Upper lobe of left lung (tissue), 6 donors: ENCODE results near the gene CRYGS. TPM values are rescaled to one million over a fixed set of nuclear protein-coding genes. Genes with fewer than 3 reads are reported as not detected.
"Not testable (repeated sequence)": the region's sequence is repeated elsewhere in the genome, so short reads cannot be mapped to it uniquely, and the experiment has no call there.

Source experiments
- ATAC-seq, 2 donors: fragments of 200-7000 bp; cut with Tn5 transposase; one replicate each; pipeline ENCODE4 v1.9.1; 2022; ENCODE audit warnings: mild to moderate bottlenecking in 2 of 2, moderate library complexity in 2 of 2; ENCODE audit not compliant: low FRiP score in 2 of 2
- DNase-seq, 2 donors: peaks; one replicate each; pipeline ENCODE4 v3.0.0-alpha.2; 2019 to 2020
- H3K27ac ChIP-seq, 4 donors: fragments of 200-600 bp; sonication (generic); one replicate each; pipeline ENCODE4 v1.5.1; 2016 to 2019
- H3K27me3 ChIP-seq, 4 donors: fragments of 200-600 bp; sonication (generic); one replicate each; pipeline ENCODE4 v1.5.1; 2017 to 2019
- H3K36me3 ChIP-seq, 4 donors: fragments of 200-600 bp; sonication (generic); one replicate each; pipeline ENCODE4 v1.5.1; 2016 to 2019
- H3K4me1 ChIP-seq, 4 donors: fragments of 200-600 bp; sonication (generic); one replicate each; pipeline ENCODE4 v1.5.1; 2018 to 2019
- H3K4me3 ChIP-seq, 4 donors: fragments of 200-600 bp; sonication (generic); one replicate each; pipeline ENCODE4 v1.5.1; 2017 to 2019; ENCODE audit warnings: mild to moderate bottlenecking in 2 of 4, moderate library complexity in 1 of 4
- H3K9me3 ChIP-seq, 4 donors: fragments of 200-600 bp; sonication (generic); one replicate each; pipeline ENCODE4 v1.5.1; 2018 to 2019
- EP300 ChIP-seq, 4 donors: sonication (generic); formaldehyde crosslinking; IDR thresholded peaks; one replicate each; pipeline ENCODE4 v1.5.1; 2017; ENCODE audit warnings: antibody characterized with exemption in 4 of 4, control low read depth in 2 of 4
- POLR2A ChIP-seq, 4 donors: fragments of 450-650 bp; IDR thresholded peaks; one replicate each; pipeline ENCODE4 v1.5.1; 2016 to 2017; ENCODE audit warnings: antibody characterized with exemption in 4 of 4, mild to moderate bottlenecking in 2 of 4
- POLR2AphosphoS5 ChIP-seq, 2 donors: sonication (generic); formaldehyde crosslinking; IDR thresholded peaks; one replicate each; pipeline ENCODE4 v1.5.1; 2017; ENCODE audit warnings: antibody characterized with exemption in 2 of 2
- WGBS, 2 donors: methylation state at CpG; one replicate each; pipeline ENCODE4 v1.1.5; 2017 to 2018; 5-methylcytosine and 5-hydroxymethylcytosine counted together
- total RNA-seq, 6 donors: library from RNA; depleted of rRNA in 4 of 6; stranded (reverse); fragments of >200 nt in 4 of 6; gene quantifications; one replicate each; pipeline versions ENCODE4 v1.1.0 to v1.2.1, GENCODE V29; 2016 to 2021
- TF ChIP-seq, protein P1 (sequence below), 6 experiments: fragments of 450-650 bp in 4 of 6; fragments of 200-600 bp in 2 of 6; sonication (generic) in 2 of 6; IDR thresholded peaks; one replicate each; pipeline ENCODE4 v1.5.1; 2016 to 2019; ENCODE audit warnings: antibody characterized with exemption in 6 of 6
- donor health status: DM: no; HTN: no; CAD: no; lungs with moderate emphysema.
- donor health status: DM: no; HTN: yes; CAD: no; lungs with severe emphysema.

The CRYGS gene
- total RNA-seq, 6 donors from 2014 or later: 2.7 to 9.4 (median 3.2) TPM

DNA sequence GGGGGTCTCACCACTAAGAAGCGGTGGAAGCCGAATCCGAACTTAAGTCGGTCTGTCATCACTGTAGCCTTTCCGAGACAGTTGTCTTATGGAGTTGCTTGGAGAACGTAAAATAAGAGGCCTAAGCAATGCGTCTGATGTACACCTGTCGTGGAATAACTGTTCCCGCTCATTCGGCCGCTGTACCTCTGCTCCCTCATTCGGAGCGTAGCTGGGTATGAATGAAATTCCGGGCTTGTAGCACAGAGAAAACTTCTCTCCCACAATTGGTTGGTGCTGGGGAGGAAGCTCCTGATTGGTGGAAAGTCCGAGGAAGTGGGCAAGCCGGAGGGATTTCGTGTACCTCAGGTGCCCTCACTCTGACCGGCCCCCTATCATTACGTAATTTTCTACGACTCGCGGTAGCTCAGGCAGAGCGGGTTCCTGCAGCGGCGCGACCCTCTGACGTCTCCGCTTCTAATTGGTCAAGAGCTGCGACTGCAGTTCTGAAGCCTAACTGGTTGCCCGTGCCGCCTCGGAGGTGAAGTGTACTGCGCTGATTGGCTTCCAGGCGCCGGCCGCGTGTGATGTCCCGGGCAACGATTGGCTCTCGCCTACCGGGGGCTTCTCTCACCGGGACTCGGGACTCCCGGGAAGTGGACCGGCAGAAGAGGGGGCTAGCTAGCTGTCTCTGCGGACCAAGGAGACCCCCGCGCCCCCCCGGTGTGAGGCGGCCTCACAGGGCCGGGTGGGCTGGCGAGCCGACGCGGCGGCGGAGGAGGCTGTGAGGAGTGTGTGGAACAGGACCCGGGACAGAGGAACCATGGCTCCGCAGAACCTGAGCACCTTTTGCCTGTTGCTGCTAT is 26.1 kb upstream of the CRYGS start, which contains the start of gene DNAJB11:
Gene DNAJB11, plus strand, starts transcription at position 625 of the 845 bp plus-strand sequence. Its CDS starts 178 bp downstream, at position 803.
- H3K27ac ChIP-seq: peak within 1 kb of the TSS; percentile 93 to 99 (median 94)
- ATAC-seq (peak; percentile 96 to 97), DNase-seq (peak; percentile 96 to 100)
- TF ChIP-seq POLR2AphosphoS5 (IDR thresholded peaks at IDR 0.05) (peak; percentile 69 to 78), POLR2A (IDR thresholded peaks at IDR 0.05) (peak in 3 of 4 donors; percentile 37 to 87 (median 78)), EP300 (IDR thresholded peaks at IDR 0.05) (no peak)
- TF ChIP-seq, protein P1, sequence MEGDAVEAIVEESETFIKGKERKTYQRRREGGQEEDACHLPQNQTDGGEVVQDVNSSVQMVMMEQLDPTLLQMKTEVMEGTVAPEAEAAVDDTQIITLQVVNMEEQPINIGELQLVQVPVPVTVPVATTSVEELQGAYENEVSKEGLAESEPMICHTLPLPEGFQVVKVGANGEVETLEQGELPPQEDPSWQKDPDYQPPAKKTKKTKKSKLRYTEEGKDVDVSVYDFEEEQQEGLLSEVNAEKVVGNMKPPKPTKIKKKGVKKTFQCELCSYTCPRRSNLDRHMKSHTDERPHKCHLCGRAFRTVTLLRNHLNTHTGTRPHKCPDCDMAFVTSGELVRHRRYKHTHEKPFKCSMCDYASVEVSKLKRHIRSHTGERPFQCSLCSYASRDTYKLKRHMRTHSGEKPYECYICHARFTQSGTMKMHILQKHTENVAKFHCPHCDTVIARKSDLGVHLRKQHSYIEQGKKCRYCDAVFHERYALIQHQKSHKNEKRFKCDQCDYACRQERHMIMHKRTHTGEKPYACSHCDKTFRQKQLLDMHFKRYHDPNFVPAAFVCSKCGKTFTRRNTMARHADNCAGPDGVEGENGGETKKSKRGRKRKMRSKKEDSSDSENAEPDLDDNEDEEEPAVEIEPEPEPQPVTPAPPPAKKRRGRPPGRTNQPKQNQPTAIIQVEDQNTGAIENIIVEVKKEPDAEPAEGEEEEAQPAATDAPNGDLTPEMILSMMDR (IDR thresholded peaks at IDR 0.05): peak in 2 of 6 experiments; percentile 14 to 25
- H3K9me3 ChIP-seq: no peaks in the 10 kb centered on the region
- H3K27me3 ChIP-seq: no peaks in the 10 kb centered on the region
- 0 to 2% methylated on average over 15 to 47 of the region's 59 CpGs for WGBS, 2 donors
- H3K36me3 ChIP-seq: peaks cover 0 to 29% (median 0%) of the 10 kb centered on the region in 4 donors
- peaks cover 26 to 50% (median 36%) of the 10 kb centered on the region in 4 donors for H3K4me1 ChIP-seq
- peak within 1 kb of the TSS; percentile 75 to 96 (median 92) for H3K4me3 ChIP-seq

DNA sequence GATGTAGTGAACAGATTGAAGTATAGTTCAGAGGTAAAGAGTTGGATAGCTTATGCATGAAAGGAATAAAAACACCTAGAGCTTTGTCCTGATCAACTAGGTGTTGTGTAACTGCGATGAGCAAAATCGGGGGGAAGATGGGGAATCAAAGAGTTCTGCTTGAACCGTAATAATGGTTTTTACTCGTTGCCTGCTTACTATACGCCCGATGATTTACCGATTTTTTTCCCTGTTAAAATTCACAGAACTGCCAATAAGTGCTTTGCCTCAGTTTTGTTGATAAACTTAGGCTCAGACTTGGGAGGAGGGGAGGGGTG is 25.6 kb upstream of the CRYGS start:
- H3K27me3 ChIP-seq: no peaks in the 10 kb centered on the region
- ATAC-seq (no peak), DNase-seq (no peak)
- TF ChIP-seq POLR2A (IDR thresholded peaks at IDR 0.05): no peak
- TF ChIP-seq, protein P1 (IDR thresholded peaks at IDR 0.05): no peak
- TF ChIP-seq POLR2AphosphoS5 (IDR thresholded peaks at IDR 0.05): no peak
- TF ChIP-seq EP300 (IDR thresholded peaks at IDR 0.05): no peak
- no peaks in the 10 kb centered on the region for H3K9me3 ChIP-seq
- H3K4me3 ChIP-seq: peak overlapping the region; percentile 42 to 93 (median 84)
- WGBS, 2 donors: 6 to 9% methylated on average over 7 of the region's 7 CpGs
- H3K27ac ChIP-seq: peak overlapping the region; percentile 73 to 99 (median 94)
- H3K36me3 ChIP-seq: peaks cover 0 to 23% (median 0%) of the 10 kb centered on the region in 4 donors
- H3K4me1 ChIP-seq: peaks cover 26 to 53% (median 36%) of the 10 kb centered on the region in 4 donors

DNA sequence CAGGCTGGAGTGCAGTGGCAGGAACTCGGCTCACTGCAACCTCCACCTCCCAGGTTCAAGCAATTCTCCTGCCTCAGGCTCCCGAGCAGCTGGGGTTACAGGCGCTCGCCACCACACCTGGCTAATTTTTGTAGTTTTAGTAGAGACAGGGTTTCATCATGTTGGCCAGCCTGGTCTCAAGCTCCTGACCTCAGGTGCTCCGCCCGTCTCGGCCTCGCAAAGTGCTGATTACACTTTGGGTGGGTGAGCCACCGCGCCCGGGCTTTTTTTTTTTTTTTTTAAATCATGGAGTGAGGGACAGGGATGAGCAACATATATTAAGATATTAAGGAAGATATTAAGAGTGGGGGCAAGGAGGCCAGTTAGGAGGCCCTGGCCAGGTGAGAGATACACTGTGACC is 25.2 kb upstream of the CRYGS start:
- not testable (repeated sequence) for DNase-seq, ATAC-seq, H3K27me3 ChIP-seq, H3K9me3 ChIP-seq
- peak overlapping the region in 1 of 4 donors; percentile 75 for H3K4me3 ChIP-seq
- peak overlapping the region in 1 of 4 donors; percentile 73 for H3K27ac ChIP-seq
- peaks cover 26 to 53% (median 36%) of the 10 kb centered on the region in 4 donors for H3K4me1 ChIP-seq
- 86 to 87% methylated on average over 11 of the region's 11 CpGs for WGBS, 2 donors
- H3K36me3 ChIP-seq: peaks cover 0 to 20% (median 0%) of the 10 kb centered on the region in 4 donors

DNA sequence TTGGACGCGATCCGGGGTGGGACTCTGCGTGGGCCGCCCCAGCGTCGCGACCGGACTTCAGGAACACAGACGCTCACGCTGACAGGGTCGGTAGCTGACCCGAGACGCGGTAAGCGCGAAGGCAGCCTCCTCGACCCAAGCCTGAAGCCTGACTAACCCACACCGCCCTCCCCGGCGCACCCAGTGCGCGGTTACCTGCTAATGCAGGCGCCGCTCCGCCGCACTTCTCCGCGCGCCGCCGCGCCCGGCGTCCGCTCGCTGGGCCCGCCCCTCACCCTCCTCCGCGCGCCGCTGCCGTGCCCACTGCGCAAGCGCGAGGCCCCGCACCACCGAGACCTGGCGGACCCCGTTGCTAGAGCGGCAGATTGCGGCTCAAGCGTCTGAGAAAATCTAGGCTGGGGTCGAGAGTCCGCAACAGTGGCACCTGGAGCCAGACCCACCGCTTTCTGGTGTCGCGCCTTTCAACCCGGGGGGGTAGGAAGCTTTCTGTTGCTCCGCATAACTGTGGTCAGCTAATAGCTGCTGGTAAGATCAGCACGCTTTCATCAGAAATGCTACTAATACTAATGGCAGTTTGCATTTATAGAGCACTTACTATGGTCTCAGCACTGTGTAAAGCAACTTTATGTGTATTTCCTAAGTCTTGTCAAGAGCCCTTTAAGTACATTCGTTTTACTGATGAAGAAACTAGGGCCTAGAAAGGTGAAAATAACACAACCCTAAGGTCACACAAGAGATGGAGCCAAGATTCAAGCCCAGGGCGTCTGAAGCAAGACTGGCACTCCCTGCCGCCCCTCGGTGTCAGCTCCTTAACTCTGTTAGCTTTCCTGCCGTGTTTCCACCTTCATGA is 23.1 kb upstream of the CRYGS start, which contains the start of gene TBCCD1:
Gene TBCCD1, minus strand, starts transcription at position 268 of the 850 bp plus-strand sequence. CDS start 3,010 bp downstream, outside the sequence.
- peaks cover 0 to 12% (median 2%) of the 10 kb centered on the region in 4 donors for H3K36me3 ChIP-seq
- DNase-seq (peak; percentile 95 to 99), ATAC-seq (peak; percentile 91 to 93)
- no peaks in the 10 kb centered on the region for H3K9me3 ChIP-seq
- H3K4me3 ChIP-seq: peak within 1 kb of the TSS; percentile 60 to 95 (median 83)
- H3K27ac ChIP-seq: peak within 1 kb of the TSS; percentile 87 to 92 (median 88)
- 0 to 1% methylated on average over 33 to 53 of the region's 66 CpGs for WGBS, 2 donors
- peaks cover 31 to 64% (median 36%) of the 10 kb centered on the region in 4 donors for H3K4me1 ChIP-seq
- TF ChIP-seq, protein P1 (IDR thresholded peaks at IDR 0.05): peak in 2 of 6 experiments; percentile 28 to 38
- TF ChIP-seq POLR2A (IDR thresholded peaks at IDR 0.05): peak in 3 of 4 donors; percentile 93 to 98 (median 96)
- TF ChIP-seq POLR2AphosphoS5 (IDR thresholded peaks at IDR 0.05): peak; percentile 67 to 86
- no peak for TF ChIP-seq EP300 (IDR thresholded peaks at IDR 0.05)
- H3K27me3 ChIP-seq: no peaks in the 10 kb centered on the region

DNA sequence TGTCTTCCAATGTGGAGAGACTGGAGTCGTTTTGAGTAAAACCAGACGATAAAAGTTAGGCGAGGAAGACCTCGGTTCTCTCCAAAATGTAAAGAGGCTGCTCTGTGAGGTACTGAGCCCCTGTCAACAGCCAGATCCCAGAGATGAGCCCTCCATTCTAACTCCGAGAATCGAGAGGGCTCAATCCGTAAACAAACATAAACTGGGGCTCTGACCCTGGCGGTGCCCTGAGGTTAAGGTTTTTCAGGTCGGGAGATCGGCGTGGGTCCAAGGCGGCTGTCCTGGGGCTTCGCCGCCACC is 22.5 kb upstream of the CRYGS start:
- ATAC-seq: no peak
- 0% methylated on average over 14 of the region's 14 CpGs for WGBS, 2 donors

More for the DNA sequence above, 22.5 kb upstream of the CRYGS start:
- Histone ChIP-seq H3K4me3 (peak overlapping the region; percentile 60 to 95 (median 83)), H3K9me3 (no peaks in the 10 kb centered on the region), H3K27me3 (no peaks in the 10 kb centered on the region), H3K36me3 (peaks cover 0 to 17% (median 3%) of the 10 kb centered on the region in 4 donors), H3K27ac (peak overlapping the region; percentile 87 to 92 (median 88)), H3K4me1 (peaks cover 29 to 64% (median 32%) of the 10 kb centered on the region in 4 donors)
- no peak for DNase-seq
- no peak for TF ChIP-seq POLR2AphosphoS5 (IDR thresholded peaks at IDR 0.05)
- TF ChIP-seq, protein P1 (IDR thresholded peaks at IDR 0.05): no peak
- no peak for TF ChIP-seq POLR2A (IDR thresholded peaks at IDR 0.05)
- TF ChIP-seq EP300 (IDR thresholded peaks at IDR 0.05): no peak
